PC-3 (cell line): ENCODE results near the gene ABCF1. TPM values are rescaled to one million over a fixed set of nuclear protein-coding genes. Genes with fewer than 3 reads are reported as not detected.

Source experiments
- ATAC-seq: fragments of 200-7000 bp; cut with Tn5 transposase; 2 replicates; pipeline ENCODE4 v1.9.1; 2020; ENCODE audit warnings: mild to moderate bottlenecking, moderate library complexity
- BruUV-seq: library from RNA; stranded (reverse); fragments of 400-500 nt; replicated peaks from 2 replicates; lab custom pipeline; 2021; lab: Mats Ljungman, UMichigan
- CTCF ChIA-PET: fragments of 300-600 bp; sonication (Branson Sonifier 250); formaldehyde crosslinking; loops from one replicate; lab custom pipeline; 2022; ENCODE audit warnings: antibody characterized with exemption; lab: Charles Lee
- POLR2A ChIA-PET: fragments of 300-600 bp; sonication (Branson Sonifier 250); formaldehyde crosslinking; loops from one replicate; lab custom pipeline; 2022; ENCODE audit warnings: antibody characterized with exemption; ENCODE audit not compliant: unreplicated experiment; lab: Charles Lee
- DNase-seq: peaks from one replicate; pipeline ENCODE4 v3.0.0-alpha.2; 2015
- H2AFZ ChIP-seq: fragments of 300-600 bp; sonication (generic); 2 replicates; pipeline ENCODE4 v1.6.0; 2016; ENCODE audit warnings: antibody characterized with exemption, low read length
- H3F3A ChIP-seq: fragments of 300-600 bp; sonication (generic); one replicate; pipeline ENCODE4 v1.6.0; 2017; ENCODE audit warnings: antibody characterized with exemption, low read length, control low read depth, mild to moderate bottlenecking; ENCODE audit not compliant: unreplicated experiment
- H3K27ac ChIP-seq: fragments of 300-600 bp; sonication (generic); 2 replicates; pipeline ENCODE4 v1.5.1; 2016; ENCODE audit warnings: mild to moderate bottlenecking, low read length
- H3K27me3 ChIP-seq: fragments of 300-600 bp; sonication (generic); 2 replicates; pipeline ENCODE4 v1.6.1; 2016; ENCODE audit warnings: low read length, mixed read lengths
- H3K36me3 ChIP-seq: fragments of 300-600 bp; sonication (generic); 2 replicates; pipeline ENCODE4 v1.6.1; 2016; ENCODE audit warnings: low read depth, mixed run types, low read length, mixed read lengths
- H3K4me1 ChIP-seq: fragments of 300-600 bp; sonication (generic); 2 replicates; pipeline ENCODE4 v1.5.1; 2016; ENCODE audit warnings: low read length; ENCODE audit not compliant: insufficient read depth
- H3K4me2 ChIP-seq: fragments of 300-600 bp; sonication (generic); 2 replicates; pipeline ENCODE4 v1.6.0; 2016; ENCODE audit warnings: low read length
- H3K4me3 ChIP-seq: fragments of 300-600 bp; sonication (generic); 2 replicates; pipeline ENCODE4 v1.5.1; 2016; ENCODE audit warnings: mild to moderate bottlenecking, low read length, mixed read lengths
- H3K79me2 ChIP-seq: fragments of 300-600 bp; sonication (generic); 2 replicates; pipeline ENCODE4 v1.6.1; 2017; ENCODE audit warnings: low read length, mixed read lengths
- H3K9ac ChIP-seq: fragments of 300-600 bp; sonication (generic); 2 replicates; pipeline ENCODE4 v1.6.0; 2016; ENCODE audit warnings: mild to moderate bottlenecking, low read length
- H3K9me2 ChIP-seq: fragments of 300-600 bp; sonication (generic); replicated peaks from 2 replicates; pipeline ENCODE4 v1.6.1; 2016; ENCODE audit warnings: mixed run types, low read length, mixed read lengths
- H3K9me3 ChIP-seq: fragments of 300-600 bp; sonication (generic); 2 replicates; pipeline ENCODE4 v1.6.1; 2016; ENCODE audit warnings: low read length, mixed read lengths
- H4K20me1 ChIP-seq: fragments of 300-600 bp; sonication (generic); 2 replicates; pipeline ENCODE4 v1.6.1; 2016; ENCODE audit warnings: low read length, mixed read lengths
- EZH2 ChIP-seq: fragments of 300-600 bp; sonication (generic); IDR thresholded peaks from one replicate; pipeline ENCODE4 v1.6.1; 2017; ENCODE audit warnings: antibody characterized with exemption, mild to moderate bottlenecking, low read length; ENCODE audit not compliant: unreplicated experiment
- EZH2phosphoT487 ChIP-seq: fragments of 300-600 bp; sonication (generic); IDR thresholded peaks from 2 replicates; pipeline ENCODE4 v1.6.1; 2018; ENCODE audit warnings: mild to moderate bottlenecking, antibody characterized with exemption, low read length, borderline replicate concordance
- intact Hi-C: fragments of 100-400 bp; cut with micrococcal nuclease; formaldehyde crosslinking; loops from 2 replicates; pipeline ENCODE4 v1.9.0; 2023
- total RNA-seq: library from RNA; depleted of rRNA; stranded (reverse); fragments of >200 nt; gene quantifications from 2 replicates; pipeline ENCODE4 v1.2.3, GENCODE V29; 2014
- TF ChIP-seq, protein P1 (sequence below): fragments of 300-600 bp; sonication (generic); conservative IDR thresholded peaks from 2 replicates; pipeline ENCODE4 v1.5.1; 2017; ENCODE audit warnings: antibody characterized with exemption, low read depth, mild to moderate bottlenecking, low read length

ABCF1 gene
- total RNA-seq, 1 experiment from 2014 or later = 67.3 TPM

DNA sequence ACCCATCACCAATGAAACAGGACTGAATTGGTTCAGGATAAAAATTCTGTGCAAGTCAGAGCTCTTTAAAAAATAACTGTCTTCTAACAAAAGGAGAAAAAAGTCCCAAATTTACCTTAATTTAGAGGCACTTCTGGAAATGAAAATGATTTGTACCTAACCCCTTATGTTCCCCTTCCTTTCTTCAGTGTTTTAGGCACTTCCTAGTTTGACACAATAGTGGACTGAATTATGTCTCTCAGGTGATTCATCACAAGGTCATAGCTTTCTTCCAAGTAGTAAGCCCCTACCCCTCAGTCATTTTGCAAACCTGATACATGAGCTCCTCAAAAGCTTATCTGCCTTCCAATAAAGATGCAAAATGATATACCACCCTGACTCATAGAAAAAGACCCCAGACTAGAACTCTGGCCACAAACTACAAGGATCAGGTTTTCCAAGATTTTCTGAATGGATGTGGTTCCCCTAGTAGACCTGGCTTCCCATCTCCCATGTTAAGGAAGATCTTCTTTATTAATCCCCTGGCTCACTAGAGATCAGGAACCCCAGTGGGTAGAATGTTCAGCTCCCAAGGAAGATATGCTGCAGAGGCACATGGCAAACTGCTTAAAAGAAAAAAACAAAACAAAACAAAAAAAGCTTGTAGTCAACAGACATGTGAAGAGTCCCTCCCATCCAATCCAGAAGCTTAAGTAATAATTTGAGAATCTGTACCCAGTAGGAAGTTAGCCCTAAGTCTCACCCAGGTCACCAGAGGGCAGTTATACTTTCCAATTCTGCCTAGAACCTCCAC lies 42.2 kb downstream of the ABCF1 start:
- peak; percentile 48 for DNase-seq
- Histone ChIP-seq H3K9ac (no peak overlapping the region), H3K27ac (no peak overlapping the region), H3F3A (peaks cover 25% of the 10 kb centered on the region), H3K79me2 (peaks cover 67% of the 10 kb centered on the region), H3K4me1 (peaks cover 32% of the 10 kb centered on the region), H3K9me2 (no peaks in the 10 kb centered on the region), H3K4me2 (peak overlapping the region; percentile 99), H3K27me3 (no peaks in the 10 kb centered on the region), H3K4me3 (peak overlapping the region; percentile 39; the same call in 1 of the 2 replicates), H4K20me1 (peaks cover 42% of the 10 kb centered on the region), H3K36me3 (peaks cover 36% of the 10 kb centered on the region), H3K9me3 (no peaks in the 10 kb centered on the region), H2AFZ (no peak overlapping the region)
- TF ChIP-seq, protein P1, sequence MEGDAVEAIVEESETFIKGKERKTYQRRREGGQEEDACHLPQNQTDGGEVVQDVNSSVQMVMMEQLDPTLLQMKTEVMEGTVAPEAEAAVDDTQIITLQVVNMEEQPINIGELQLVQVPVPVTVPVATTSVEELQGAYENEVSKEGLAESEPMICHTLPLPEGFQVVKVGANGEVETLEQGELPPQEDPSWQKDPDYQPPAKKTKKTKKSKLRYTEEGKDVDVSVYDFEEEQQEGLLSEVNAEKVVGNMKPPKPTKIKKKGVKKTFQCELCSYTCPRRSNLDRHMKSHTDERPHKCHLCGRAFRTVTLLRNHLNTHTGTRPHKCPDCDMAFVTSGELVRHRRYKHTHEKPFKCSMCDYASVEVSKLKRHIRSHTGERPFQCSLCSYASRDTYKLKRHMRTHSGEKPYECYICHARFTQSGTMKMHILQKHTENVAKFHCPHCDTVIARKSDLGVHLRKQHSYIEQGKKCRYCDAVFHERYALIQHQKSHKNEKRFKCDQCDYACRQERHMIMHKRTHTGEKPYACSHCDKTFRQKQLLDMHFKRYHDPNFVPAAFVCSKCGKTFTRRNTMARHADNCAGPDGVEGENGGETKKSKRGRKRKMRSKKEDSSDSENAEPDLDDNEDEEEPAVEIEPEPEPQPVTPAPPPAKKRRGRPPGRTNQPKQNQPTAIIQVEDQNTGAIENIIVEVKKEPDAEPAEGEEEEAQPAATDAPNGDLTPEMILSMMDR = no peak
- TF ChIP-seq EZH2 (no peak), EZH2phosphoT487 (no peak)
- no peak for ATAC-seq
- intact Hi-C loops = no loop called here
- CTCF ChIA-PET = interaction anchor here (0.7 to 1.9 kb wide), 3 partner anchors 69 to 117 kb away, joined by 3 to 6 read pairs (median 4); no protein-coding TSS in a partner anchor
- POLR2A ChIA-PET = interaction anchor here (0.6 to 0.7 kb wide), 2 partner anchors 61 to 75 kb away, joined by 3 read pairs; no protein-coding TSS in a partner anchor
- no TSS peak for BruUV-seq

DNA sequence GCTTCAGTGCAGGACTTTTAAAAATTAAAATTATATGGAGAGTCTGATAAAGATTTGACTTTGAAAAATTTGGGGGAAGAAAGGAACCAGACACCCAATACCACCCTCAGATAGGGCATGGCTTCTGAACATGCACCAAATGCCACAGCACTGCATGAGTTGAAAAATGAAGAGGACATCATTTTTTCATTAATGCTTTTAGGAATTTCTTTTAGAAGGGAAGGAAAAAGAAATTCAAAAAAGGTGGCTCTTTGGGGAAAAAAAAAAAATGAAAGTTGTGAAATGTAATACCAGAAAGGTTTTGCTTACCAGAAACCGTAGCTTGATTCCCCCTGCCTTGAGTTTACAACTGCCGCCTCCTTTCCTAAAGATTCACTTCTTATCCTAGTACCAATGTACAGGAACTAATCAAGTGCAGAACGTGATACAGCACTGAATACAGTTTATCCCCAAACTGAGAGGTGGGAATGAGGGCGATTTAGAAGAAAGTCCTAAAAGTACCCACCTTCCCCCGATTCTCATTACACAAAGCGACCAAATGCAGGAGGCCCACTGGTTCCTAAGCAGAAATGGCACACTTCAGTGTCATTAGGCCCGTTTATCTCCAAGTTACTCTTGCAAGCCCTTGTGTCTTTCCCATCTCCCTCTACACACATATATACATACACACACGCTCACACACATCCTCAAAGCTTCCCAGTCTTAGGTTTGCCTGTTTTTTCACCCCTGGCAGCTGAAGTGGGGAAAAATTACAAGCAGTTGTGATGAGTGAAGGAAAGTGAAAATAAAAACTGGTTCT lies 43.0 kb downstream of the ABCF1 start:
- ATAC-seq (no peak), DNase-seq (no peak)
- Histone ChIP-seq H3K36me3 (peaks cover 28% of the 10 kb centered on the region), H2AFZ (no peak overlapping the region), H3F3A (peaks cover 25% of the 10 kb centered on the region), H3K79me2 (peaks cover 75% of the 10 kb centered on the region), H3K4me2 (peak overlapping the region; percentile 99), H3K4me1 (peaks cover 39% of the 10 kb centered on the region), H3K27me3 (no peaks in the 10 kb centered on the region), H3K9me3 (no peaks in the 10 kb centered on the region), H3K4me3 (peak overlapping the region; percentile 39), H3K9me2 (no peaks in the 10 kb centered on the region), H3K9ac (no peak overlapping the region), H4K20me1 (peaks cover 42% of the 10 kb centered on the region), H3K27ac (no peak overlapping the region)
- intact Hi-C loops = no loop called here
- CTCF ChIA-PET = interaction anchor here (0.6 to 1.1 kb wide), 3 partner anchors 17 to 473 kb away, joined by 3 to 5 read pairs (median 4); partner anchors contain the start of gene VARS2
- no TSS peak for BruUV-seq
- POLR2A ChIA-PET = interaction anchor here (0.6 to 0.9 kb wide), 7 partner anchors 40 to 1142 kb away, joined by 3 to 32 read pairs (median 9); partner anchors contain the start of genes ABCF1 and PRR3
- TF ChIP-seq EZH2phosphoT487 = no peak
- no peak for TF ChIP-seq EZH2
- TF ChIP-seq, protein P1 = no peak
